Measurements from ENCODE around the gene CRMP1. TPM values are rescaled to one million over a fixed set of nuclear protein-coding genes. Genes with fewer than 3 reads are reported as not detected.

Gene CRMP1
- total RNA-seq, 1 experiment from 2014 or later = not detected

GRCh38 chr4:5895287-5895686 lies 2.4 kb upstream of the CRMP1 start:
- H3K27me3 ChIP-seq (ENCODE audit: low read length) = peaks cover 56% of the 10 kb centered on the region
- no peak overlapping the region for H3K4me3 ChIP-seq (ENCODE audit: low read length)
- no peak overlapping the region for H3K9ac ChIP-seq (ENCODE audit: low read length)
- H2AFZ ChIP-seq (ENCODE audit: low read length) = no peak overlapping the region
- DNase-seq (no peak), ATAC-seq (no peak)
- H3K4me2 ChIP-seq (ENCODE audit: low read length) = no peak overlapping the region
- H3K79me2 ChIP-seq (ENCODE audit: low read length) = no peaks in the 10 kb centered on the region
- no peak overlapping the region for H3K27ac ChIP-seq (ENCODE audit: low read length)
- no peaks in the 10 kb centered on the region for H4K20me1 ChIP-seq (ENCODE audit: low read length)
- H3K36me3 ChIP-seq (ENCODE audit: low read depth, low read length) = no peaks in the 10 kb centered on the region
- TF ChIP-seq EZH2 (IDR thresholded peaks at IDR 0.05; ENCODE audit: low read length, unreplicated experiment) = no peak
- no peak for TF ChIP-seq CTCF (conservative IDR thresholded peaks at IDR 0.05; ENCODE audit: low read depth, low read length)
- no peak for TF ChIP-seq EZH2phosphoT487 (IDR thresholded peaks at IDR 0.05; ENCODE audit: borderline replicate concordance, low read length)
- intact Hi-C loops (cut with micrococcal nuclease) = no loop called here
- POLR2A ChIA-PET (ENCODE audit: unreplicated experiment) = no interaction called here
- H3K4me1 ChIP-seq (ENCODE audit: insufficient read depth, low read length) = no peaks in the 10 kb centered on the region
- no peaks in the 10 kb centered on the region for H3F3A ChIP-seq (ENCODE audit: low read length, unreplicated experiment)
- H3K9me3 ChIP-seq (ENCODE audit: low read length) = no peaks in the 10 kb centered on the region
- CTCF ChIA-PET = no interaction called here
- no TSS peak for BruUV-seq (replicated peaks)
- no peaks in the 10 kb centered on the region for H3K9me2 ChIP-seq (replicated peaks; ENCODE audit: low read length)

GRCh38 chr4:5894266-5894665 lies 1.4 kb upstream of the CRMP1 start:
- Histone ChIP-seq H3K79me2 (ENCODE audit: low read length) (no peaks in the 10 kb centered on the region), H3K9ac (ENCODE audit: low read length) (no peak overlapping the region), H3K36me3 (ENCODE audit: low read depth, low read length) (no peaks in the 10 kb centered on the region), H3K4me3 (ENCODE audit: low read length) (no peak overlapping the region), H3K9me3 (ENCODE audit: low read length) (no peaks in the 10 kb centered on the region), H3K27me3 (ENCODE audit: low read length) (peaks cover 55% of the 10 kb centered on the region), H2AFZ (ENCODE audit: low read length) (no peak overlapping the region), H3K4me1 (ENCODE audit: insufficient read depth, low read length) (no peaks in the 10 kb centered on the region), H3K4me2 (ENCODE audit: low read length) (no peak overlapping the region), H3K9me2 (replicated peaks; ENCODE audit: low read length) (no peaks in the 10 kb centered on the region), H3F3A (ENCODE audit: low read length, unreplicated experiment) (no peaks in the 10 kb centered on the region), H4K20me1 (ENCODE audit: low read length) (no peaks in the 10 kb centered on the region), H3K27ac (ENCODE audit: low read length) (no peak overlapping the region)
- no peak for TF ChIP-seq CTCF (conservative IDR thresholded peaks at IDR 0.05; ENCODE audit: low read depth, low read length)
- no peak for TF ChIP-seq EZH2 (IDR thresholded peaks at IDR 0.05; ENCODE audit: low read length, unreplicated experiment)
- ATAC-seq (no peak), DNase-seq (no peak)
- POLR2A ChIA-PET (ENCODE audit: unreplicated experiment) = no interaction called here
- no TSS peak for BruUV-seq (replicated peaks)
- intact Hi-C loops (cut with micrococcal nuclease) = no loop called here
- CTCF ChIA-PET = no interaction called here

GRCh38 chr4:5893591-5893990 lies 705 bp upstream of the CRMP1 start:
- no TSS peak for BruUV-seq (replicated peaks)
- POLR2A ChIA-PET (ENCODE audit: unreplicated experiment) = no interaction called here

More at GRCh38 chr4:5893591-5893990, 705 bp upstream of the CRMP1 start:
- Histone ChIP-seq H3K27me3 (ENCODE audit: low read length) (peaks cover 55% of the 10 kb centered on the region), H3K36me3 (ENCODE audit: low read depth, low read length) (no peaks in the 10 kb centered on the region), H3K9me3 (ENCODE audit: low read length) (no peaks in the 10 kb centered on the region), H2AFZ (ENCODE audit: low read length) (no peak overlapping the region), H3K4me3 (ENCODE audit: low read length) (no peak overlapping the region), H3F3A (ENCODE audit: low read length, unreplicated experiment) (no peaks in the 10 kb centered on the region), H4K20me1 (ENCODE audit: low read length) (no peaks in the 10 kb centered on the region), H3K79me2 (ENCODE audit: low read length) (no peaks in the 10 kb centered on the region), H3K4me1 (ENCODE audit: insufficient read depth, low read length) (no peaks in the 10 kb centered on the region), H3K9me2 (replicated peaks; ENCODE audit: low read length) (no peaks in the 10 kb centered on the region), H3K27ac (ENCODE audit: low read length) (no peak overlapping the region), H3K9ac (ENCODE audit: low read length) (no peak overlapping the region), H3K4me2 (ENCODE audit: low read length) (no peak overlapping the region)
- DNase-seq (no peak), ATAC-seq (no peak)
- CTCF ChIA-PET = no interaction called here
- intact Hi-C loops (cut with micrococcal nuclease) = no loop called here
- no peak for TF ChIP-seq CTCF (conservative IDR thresholded peaks at IDR 0.05; ENCODE audit: low read depth, low read length)
- no peak for TF ChIP-seq EZH2 (IDR thresholded peaks at IDR 0.05; ENCODE audit: low read length, unreplicated experiment)
- no peak for TF ChIP-seq EZH2phosphoT487 (IDR thresholded peaks at IDR 0.05; ENCODE audit: borderline replicate concordance, low read length)

Data from PC-3 (cell line).